Measurements from ENCODE around the gene KRT84.

GRCh38 chr12:52396656-52397055, 11.2 kb upstream of the KRT84 start:
- no peak for TF ChIP-seq GFI1B (tag by site-specific recombination; IDR thresholded peaks at IDR 0.05)
- no peak for TF ChIP-seq ZNF704 (tag by site-specific recombination; IDR thresholded peaks at IDR 0.05)

Measured in HEK293 (cell line).